22Rv1 (cell line): Measurements from ENCODE around the gene ART5.

Experiments
- H3K27ac ChIP-seq: fragments of 450-650 bp; 2 replicates; pipeline ENCODE4 v1.5.1; 2017
- CTCF ChIP-seq: fragments of 450-650 bp; IDR thresholded peaks from 2 replicates; pipeline ENCODE4 v1.5.1; 2017; ENCODE audit warnings: mild to moderate bottlenecking
- ZFX ChIP-seq: fragments of 450-650 bp; IDR thresholded peaks from 2 replicates; pipeline ENCODE4 v1.6.1; 2017; ENCODE audit warnings: antibody characterized with exemption, borderline replicate concordance

The ART5 gene

DNA sequence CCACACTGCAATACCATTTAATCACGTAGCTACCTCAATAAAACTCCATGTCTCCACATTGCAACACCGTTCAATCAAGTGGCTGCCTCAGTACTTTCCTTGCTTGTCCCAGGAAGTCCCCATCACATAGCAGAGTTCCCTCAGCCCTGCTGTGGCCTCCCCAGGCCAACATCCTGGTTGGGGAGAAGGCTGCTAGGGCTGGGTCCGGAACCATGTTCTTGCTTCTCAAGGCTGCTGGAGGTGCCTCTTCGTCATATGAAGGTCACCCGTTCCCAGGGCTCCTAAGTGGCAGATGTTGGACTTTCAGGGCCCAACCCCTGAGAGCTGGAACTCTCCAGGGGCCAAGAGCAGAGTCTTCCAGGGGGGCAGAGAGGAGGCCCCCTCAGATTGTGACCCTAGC, 3.3 kb downstream of the ART5 start:
- no peak for TF ChIP-seq ZFX
- no peak for TF ChIP-seq CTCF
- H3K27ac ChIP-seq = no peak overlapping the region

DNA sequence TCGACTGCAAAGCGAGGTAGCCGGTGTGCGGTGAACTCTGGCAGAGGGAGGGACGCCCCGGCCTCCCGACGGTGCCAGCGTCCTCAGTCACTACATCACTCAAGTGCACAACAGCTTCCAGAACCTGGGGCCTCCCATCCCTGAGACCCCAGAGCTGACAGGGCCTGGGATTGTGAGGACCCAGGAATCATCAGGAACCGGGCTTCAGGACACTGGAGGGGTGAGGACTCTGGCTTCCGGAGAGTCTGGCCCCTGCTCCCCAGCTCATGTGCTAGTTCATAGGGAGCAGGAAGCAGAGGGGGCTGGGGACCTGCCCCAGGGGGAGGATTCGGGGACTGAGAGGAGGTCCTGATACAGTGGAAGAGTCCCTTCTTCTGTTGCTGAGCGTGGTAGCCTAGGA, 4.6 kb downstream of the ART5 start:
- no peak overlapping the region for H3K27ac ChIP-seq
- no peak for TF ChIP-seq CTCF
- no peak for TF ChIP-seq ZFX

DNA sequence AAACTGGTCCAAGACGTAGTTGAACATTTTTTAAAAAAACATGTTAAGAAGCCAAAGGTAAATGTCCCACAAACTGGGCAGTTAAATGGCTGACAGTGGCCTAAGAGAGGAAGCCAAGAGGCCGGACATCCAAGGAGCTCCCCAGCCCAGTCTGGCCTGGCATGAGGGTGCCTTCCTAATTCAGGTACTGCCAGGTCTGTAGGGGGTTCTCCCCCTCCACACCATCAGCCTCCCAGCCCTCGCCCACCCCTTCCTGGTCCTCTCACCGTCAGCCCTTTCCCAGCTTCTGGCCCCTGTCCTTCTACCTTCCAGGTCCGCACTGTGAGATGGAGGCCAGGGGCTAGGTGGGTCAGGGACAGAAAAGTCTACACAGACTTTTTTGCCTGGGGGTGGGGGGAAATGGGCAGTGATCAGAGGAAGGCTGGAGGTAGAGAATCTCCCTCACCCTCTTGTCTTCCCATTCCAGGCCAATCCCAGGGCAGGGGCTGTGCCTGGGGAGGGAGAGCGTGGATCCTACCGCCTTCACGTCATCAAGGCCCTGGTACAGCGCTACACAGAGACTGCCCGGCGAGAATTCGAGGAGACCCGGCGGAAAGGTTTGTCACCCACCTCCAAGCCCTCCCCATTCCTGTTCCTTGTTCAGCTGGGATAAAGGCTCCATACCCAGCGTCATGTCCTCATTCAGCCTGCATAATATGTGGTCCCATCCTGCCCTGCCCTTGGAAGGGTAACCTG, 6.0 kb downstream of the ART5 start:
- no peak for TF ChIP-seq CTCF
- TF ChIP-seq ZFX = no peak
- H3K27ac ChIP-seq = no peak overlapping the region

DNA sequence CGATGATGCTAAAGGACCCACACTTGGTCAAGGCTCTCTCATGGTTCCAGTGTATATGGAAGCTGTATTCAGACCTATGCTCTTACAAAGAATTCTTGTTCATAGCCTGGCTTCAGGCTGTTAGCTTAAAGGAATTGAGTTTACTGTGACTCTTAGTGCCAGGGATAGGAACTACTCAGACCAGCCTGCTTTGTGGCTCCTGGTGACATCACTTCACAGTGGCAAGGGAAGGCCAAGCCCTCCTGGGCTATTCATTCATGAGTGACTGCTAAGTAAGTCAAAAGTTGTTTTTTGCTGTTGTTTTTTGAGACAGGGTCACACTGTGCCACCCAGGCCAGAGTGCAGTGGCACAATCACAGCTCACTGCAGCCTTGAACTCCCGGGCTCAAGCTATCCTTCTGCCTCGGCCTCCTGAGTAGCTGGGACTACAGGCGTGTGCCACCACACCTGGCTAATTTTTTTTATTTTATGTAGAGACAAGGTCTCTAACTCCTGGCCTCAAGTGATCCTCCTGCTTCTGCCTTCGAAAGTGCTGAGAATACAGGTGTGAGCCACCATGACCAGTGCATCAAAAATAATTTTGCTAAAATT, 9.6 kb downstream of the ART5 start:
- H3K27ac ChIP-seq = no peak overlapping the region
- no peak for TF ChIP-seq ZFX
- no peak for TF ChIP-seq CTCF

DNA sequence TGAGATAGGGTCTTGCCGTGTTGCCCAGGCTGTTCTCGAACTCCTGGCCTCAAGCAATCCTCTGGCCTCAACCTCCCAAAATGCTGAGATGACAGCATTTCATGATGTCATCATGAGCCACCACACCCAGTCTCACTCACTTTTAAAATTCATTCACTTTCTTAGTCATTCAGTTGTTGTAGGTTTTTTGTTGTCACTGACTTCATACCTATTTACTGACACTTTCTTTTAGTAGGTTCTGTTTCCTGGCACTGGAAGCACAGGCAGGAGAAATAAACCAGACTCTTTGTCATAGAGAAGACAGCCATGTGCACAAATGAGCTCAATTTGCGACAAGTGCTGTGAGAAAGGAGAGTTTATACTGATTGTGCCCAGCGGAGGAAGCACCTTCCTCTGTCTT, 10.5 kb downstream of the ART5 start:
- H3K27ac ChIP-seq = no peak overlapping the region
- no peak for TF ChIP-seq CTCF
- no peak for TF ChIP-seq ZFX

- TF ChIP-seq ZFX = no peak
- no peak overlapping the region for H3K27ac ChIP-seq
Measured at GRCh38 chr11:3627291-3627690, 14.5 kb downstream of the ART5 start.

GRCh38 chr11:3626250-3626960, 15.4 kb downstream of the ART5 start:
- TF ChIP-seq ZFX (no peak), CTCF (no peak)
- H3K27ac ChIP-seq = no peak overlapping the region
